Colonic mucosa (tissue), 4 donors: ENCODE measurements around the gene DHX57. TPM values are rescaled to one million over a fixed set of nuclear protein-coding genes. Genes with fewer than 3 reads are reported as not detected.

Experiments
- DNase-seq: peaks from one replicate; pipeline ENCODE4 v3.0.0-alpha.2; 2020
- H3K27ac ChIP-seq: fragments of 200-600 bp; one replicate; pipeline ENCODE4 v1.8.0; 2021
- H3K27me3 ChIP-seq: fragments of 200-600 bp; one replicate; pipeline ENCODE4 v1.8.0; 2021
- H3K36me3 ChIP-seq: fragments of 200-600 bp; one replicate; pipeline ENCODE4 v1.8.0; 2021
- H3K4me1 ChIP-seq: fragments of 200-600 bp; one replicate; pipeline ENCODE4 v1.8.0; 2021; ENCODE audit warnings: mild to moderate bottlenecking
- H3K4me3 ChIP-seq: fragments of 200-600 bp; one replicate; pipeline ENCODE4 v1.8.0; 2021
- H3K9ac ChIP-seq, 2 donors: one replicate each; pipeline ENCODE4 v1.7.0; 2013; ENCODE audit warnings: control low read depth in 2 of 2, low read depth in 2 of 2, low read length in 2 of 2
- H3K9me3 ChIP-seq: fragments of 200-600 bp; one replicate; pipeline ENCODE4 v1.8.0; 2021
- intact Hi-C: fragments of 100-400 bp; cut with DNase I; formaldehyde crosslinking; loops from one replicate; pipeline ENCODE4 v1.14.1; 2022
- total RNA-seq, 2 donors: library from RNA; stranded (reverse); fragmentation: NEBNext Ultra II Directional in 1 of 2; extraction: Animal tissue kit (Norgen Biotek cat#: 25700) in 1 of 2; gene quantifications; one replicate each; pipeline ENCODE4 v1.2.1, GENCODE V29; 2021
- TF ChIP-seq, protein P1 (sequence below): fragments of 200-600 bp; IDR thresholded peaks from one replicate; pipeline ENCODE4 v1.8.0; 2022; ENCODE audit warnings: antibody characterized with exemption, mild to moderate bottlenecking
- donor health status: healthy.
- donor health status: DM: no; HTN: no; CAD: no.
- donor health status: DM: no; HTN: no; CAD: no.

The DHX57 gene
- total RNA-seq, 2 donors from 2014 or later, result 7.9 to 14.7 TPM

- no peak overlapping the region for H3K4me3 ChIP-seq
- no peaks in the 10 kb centered on the region for H3K36me3 ChIP-seq
- H3K27me3 ChIP-seq, result no peaks in the 10 kb centered on the region
- H3K9ac ChIP-seq, result no peak overlapping the region
- H3K4me1 ChIP-seq, result no peaks in the 10 kb centered on the region
- no peak for DNase-seq
- TF ChIP-seq, protein P1, sequence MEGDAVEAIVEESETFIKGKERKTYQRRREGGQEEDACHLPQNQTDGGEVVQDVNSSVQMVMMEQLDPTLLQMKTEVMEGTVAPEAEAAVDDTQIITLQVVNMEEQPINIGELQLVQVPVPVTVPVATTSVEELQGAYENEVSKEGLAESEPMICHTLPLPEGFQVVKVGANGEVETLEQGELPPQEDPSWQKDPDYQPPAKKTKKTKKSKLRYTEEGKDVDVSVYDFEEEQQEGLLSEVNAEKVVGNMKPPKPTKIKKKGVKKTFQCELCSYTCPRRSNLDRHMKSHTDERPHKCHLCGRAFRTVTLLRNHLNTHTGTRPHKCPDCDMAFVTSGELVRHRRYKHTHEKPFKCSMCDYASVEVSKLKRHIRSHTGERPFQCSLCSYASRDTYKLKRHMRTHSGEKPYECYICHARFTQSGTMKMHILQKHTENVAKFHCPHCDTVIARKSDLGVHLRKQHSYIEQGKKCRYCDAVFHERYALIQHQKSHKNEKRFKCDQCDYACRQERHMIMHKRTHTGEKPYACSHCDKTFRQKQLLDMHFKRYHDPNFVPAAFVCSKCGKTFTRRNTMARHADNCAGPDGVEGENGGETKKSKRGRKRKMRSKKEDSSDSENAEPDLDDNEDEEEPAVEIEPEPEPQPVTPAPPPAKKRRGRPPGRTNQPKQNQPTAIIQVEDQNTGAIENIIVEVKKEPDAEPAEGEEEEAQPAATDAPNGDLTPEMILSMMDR, result no peak
- no peak overlapping the region for H3K27ac ChIP-seq
- intact Hi-C loops, result no loop called here
- H3K9me3 ChIP-seq, result no peaks in the 10 kb centered on the region
Observed at GRCh38 chr2:38823386-38823785, 52.3 kb downstream of the DHX57 start.

GRCh38 chr2:38818565-38818964 lies 57.2 kb downstream of the DHX57 start:
- Histone ChIP-seq H3K9ac (no peak overlapping the region), H3K4me3 (no peak overlapping the region), H3K36me3 (no peaks in the 10 kb centered on the region), H3K4me1 (no peaks in the 10 kb centered on the region), H3K27ac (no peak overlapping the region), H3K27me3 (no peaks in the 10 kb centered on the region), H3K9me3 (no peaks in the 10 kb centered on the region)
- TF ChIP-seq, protein P1, result no peak
- intact Hi-C loops, result no loop called here
- no peak for DNase-seq

- Histone ChIP-seq H3K4me3 (no peak overlapping the region), H3K9me3 (no peaks in the 10 kb centered on the region), H3K4me1 (no peaks in the 10 kb centered on the region), H3K27ac (no peak overlapping the region), H3K36me3 (no peaks in the 10 kb centered on the region), H3K27me3 (no peaks in the 10 kb centered on the region), H3K9ac (no peak overlapping the region)
- intact Hi-C loops, result no loop called here
- no peak for DNase-seq
- TF ChIP-seq, protein P1, result no peak
Observed at GRCh38 chr2:38815936-38816335, 59.8 kb downstream of the DHX57 start.

DNA sequence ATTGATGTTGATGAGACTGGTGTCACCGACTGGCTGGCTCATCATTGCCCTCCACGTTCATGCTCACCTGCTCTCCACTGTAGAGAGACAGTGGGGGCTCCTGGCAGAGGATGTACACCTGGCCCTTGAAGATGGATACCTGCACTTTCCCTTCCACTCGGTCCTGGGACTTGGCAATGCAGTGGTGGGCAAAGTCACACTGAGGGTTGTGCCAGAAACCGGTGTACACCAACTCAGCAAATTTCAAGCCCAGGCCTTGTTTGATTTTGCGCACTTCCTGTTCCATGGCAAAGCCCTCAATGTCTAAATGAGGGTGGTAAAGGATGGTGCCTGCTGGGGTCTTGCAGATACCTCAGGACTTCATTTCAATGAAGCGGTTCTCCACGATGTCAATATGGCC lies 65.2 kb downstream of the DHX57 start:
- TF ChIP-seq, protein P1, result no peak
- H3K9ac ChIP-seq, result no peak overlapping the region
- no peaks in the 10 kb centered on the region for H3K4me1 ChIP-seq
- H3K4me3 ChIP-seq, result no peak overlapping the region
- no peaks in the 10 kb centered on the region for H3K36me3 ChIP-seq
- intact Hi-C loops, result no loop called here
- H3K9me3 ChIP-seq, result no peaks in the 10 kb centered on the region
- H3K27ac ChIP-seq, result no peak overlapping the region
- no peak for DNase-seq
- H3K27me3 ChIP-seq, result no peaks in the 10 kb centered on the region

- TF ChIP-seq, protein P1, result no peak
- no peak for DNase-seq
- no peak overlapping the region for H3K4me3 ChIP-seq
- H3K9ac ChIP-seq, result no peak overlapping the region
- no peaks in the 10 kb centered on the region for H3K9me3 ChIP-seq
- H3K4me1 ChIP-seq, result no peaks in the 10 kb centered on the region
- H3K36me3 ChIP-seq, result no peaks in the 10 kb centered on the region
- H3K27me3 ChIP-seq, result no peaks in the 10 kb centered on the region
- intact Hi-C loops, result no loop called here
- H3K27ac ChIP-seq, result no peak overlapping the region
Observed at GRCh38 chr2:38808677-38809076, 67.1 kb downstream of the DHX57 start.

DNA sequence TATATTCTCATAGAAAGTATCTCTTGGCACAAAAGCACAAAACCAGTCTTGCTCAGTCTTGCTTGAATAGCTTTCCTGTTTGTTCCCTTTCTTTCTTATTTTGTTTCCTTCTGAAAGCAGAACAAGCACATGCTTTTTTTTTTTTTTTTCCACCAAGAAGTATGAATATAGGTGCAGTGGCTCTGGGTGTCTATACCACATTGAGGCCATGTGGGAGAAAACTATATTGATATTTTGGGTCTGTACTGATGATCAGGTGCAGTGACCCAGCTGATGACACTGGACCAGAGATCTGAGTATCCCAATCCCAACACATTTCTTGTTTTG lies 69.0 kb downstream of the DHX57 start:
- Histone ChIP-seq H3K9me3 (no peaks in the 10 kb centered on the region), H3K4me1 (no peaks in the 10 kb centered on the region), H3K27me3 (no peaks in the 10 kb centered on the region), H3K27ac (no peak overlapping the region), H3K4me3 (no peak overlapping the region), H3K36me3 (no peaks in the 10 kb centered on the region), H3K9ac (no peak overlapping the region)
- TF ChIP-seq, protein P1, result no peak
- DNase-seq, result no peak
- intact Hi-C loops, result no loop called here
